GM18868 (cell line): ENCODE data around the gene MT1HL1.
"Not testable (repeated sequence)": the region's sequence is repeated elsewhere in the genome, so short reads cannot be mapped to it uniquely, and the experiment has no call there.

Experiments used
- ATAC-seq: cut with Tn5 transposase; IDR thresholded peaks from one replicate; pipeline ENCODE4 v1.9.1; 2021; ENCODE audit warnings: mild to moderate bottlenecking, moderate library complexity; ENCODE audit not compliant: unreplicated experiment

Gene MT1HL1

GRCh38 chr1:236979149-236979900 is 24.9 kb downstream of the MT1HL1 start:
- no peak for ATAC-seq

DNA sequence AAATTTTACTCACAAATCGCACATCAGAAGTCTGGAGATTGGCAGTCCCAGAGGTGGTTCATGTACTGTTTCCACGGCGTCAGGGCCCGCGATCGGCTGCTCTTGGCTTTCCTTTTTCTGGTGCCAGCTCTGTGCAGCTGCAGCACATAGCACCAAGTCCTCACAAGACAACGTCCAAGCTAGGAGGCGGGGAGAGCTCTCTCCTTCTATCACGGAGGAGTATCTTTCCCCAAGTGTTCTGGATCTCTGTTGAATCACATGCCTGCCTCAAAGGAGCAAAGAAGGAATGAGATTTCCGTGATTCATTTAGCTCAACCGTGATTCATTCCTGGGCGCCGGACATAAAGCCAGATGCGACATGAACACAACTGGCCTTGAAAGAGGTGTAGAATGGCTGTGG is 25.5 kb downstream of the MT1HL1 start:
- no peak for ATAC-seq

DNA sequence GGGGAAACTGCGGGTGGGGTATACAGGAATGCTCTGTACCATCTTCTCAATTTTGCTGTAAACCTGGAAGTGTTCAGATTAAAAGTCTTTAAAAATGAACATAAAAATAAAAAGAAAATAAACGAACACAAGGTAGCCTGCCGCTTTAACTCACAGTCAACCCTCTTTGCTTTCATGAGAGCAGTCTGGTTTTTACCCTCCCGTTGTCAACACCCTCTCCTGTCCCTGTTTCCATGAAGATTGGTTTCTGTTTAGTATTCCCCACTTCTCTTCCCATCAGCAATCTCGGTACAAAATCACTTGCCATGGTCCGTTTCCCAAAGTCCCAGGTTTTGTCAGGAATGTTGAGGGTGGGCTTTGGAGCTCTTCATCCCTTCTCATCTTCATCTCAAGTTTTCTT is 28.8 kb downstream of the MT1HL1 start:
- ATAC-seq = no peak

DNA sequence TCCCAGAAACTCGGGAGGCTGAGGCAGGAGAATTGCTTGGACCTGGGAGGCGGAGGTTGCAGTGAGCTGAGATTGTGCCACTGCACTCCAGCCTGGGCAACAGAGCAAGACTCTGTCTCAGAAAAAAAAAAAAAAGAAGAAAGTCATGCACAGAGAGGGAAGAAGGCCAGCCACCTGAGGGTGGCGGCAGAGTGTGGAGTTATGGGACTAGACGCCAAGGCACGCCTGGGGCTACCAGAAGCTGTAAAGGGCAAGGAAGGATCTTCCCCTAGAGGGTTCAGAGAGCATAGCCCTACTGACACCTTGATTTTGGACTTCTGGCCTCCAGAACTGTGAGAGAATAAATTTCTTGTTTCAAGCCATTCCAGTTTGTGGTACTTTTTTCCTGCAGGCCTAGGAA is 30.2 kb downstream of the MT1HL1 start:
- ATAC-seq = not testable (repeated sequence)

DNA sequence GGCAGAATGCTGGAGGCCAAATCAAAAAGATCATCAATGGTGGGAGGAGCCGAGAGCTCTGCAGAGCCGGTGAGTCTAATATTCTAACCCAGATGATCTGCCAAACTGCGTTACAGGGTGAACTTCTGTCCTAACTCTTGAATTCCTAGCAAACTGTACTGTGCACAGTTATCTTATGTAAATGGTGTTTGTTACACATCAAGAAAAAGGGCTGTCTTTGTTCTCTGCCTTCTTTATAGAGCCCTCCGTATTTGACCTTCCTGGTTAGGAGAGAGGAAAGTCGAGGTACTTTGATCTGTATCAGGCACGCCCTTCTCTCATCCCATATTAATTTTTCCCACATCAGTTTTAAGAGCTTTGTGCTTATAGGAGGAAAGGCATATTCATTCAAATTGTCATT is 37.6 kb downstream of the MT1HL1 start:
- no peak for ATAC-seq

- no peak for ATAC-seq
These were observed 40.3 kb downstream of the MT1HL1 start for GRCh38 chr1:236963920-236964319.

DNA sequence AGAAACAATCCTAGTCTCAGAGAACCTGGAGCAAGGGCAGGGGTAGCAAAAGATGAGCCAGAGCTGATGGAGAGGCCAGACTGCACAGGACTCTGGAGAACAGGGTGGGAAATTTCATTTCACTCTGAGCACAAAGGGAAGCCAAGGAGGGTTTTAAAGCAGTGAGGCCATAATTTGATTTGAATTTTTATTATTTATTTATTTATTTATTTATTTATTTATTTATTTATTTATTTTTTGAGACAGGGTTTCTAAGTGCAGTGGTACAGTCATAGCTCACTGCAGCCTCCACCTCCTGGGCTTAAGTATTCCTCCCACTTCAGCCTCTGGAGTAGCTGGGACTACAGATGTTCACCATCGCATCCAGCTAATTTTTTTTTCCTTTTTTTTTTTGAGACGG is 45.1 kb downstream of the MT1HL1 start:
- no peak for ATAC-seq

DNA sequence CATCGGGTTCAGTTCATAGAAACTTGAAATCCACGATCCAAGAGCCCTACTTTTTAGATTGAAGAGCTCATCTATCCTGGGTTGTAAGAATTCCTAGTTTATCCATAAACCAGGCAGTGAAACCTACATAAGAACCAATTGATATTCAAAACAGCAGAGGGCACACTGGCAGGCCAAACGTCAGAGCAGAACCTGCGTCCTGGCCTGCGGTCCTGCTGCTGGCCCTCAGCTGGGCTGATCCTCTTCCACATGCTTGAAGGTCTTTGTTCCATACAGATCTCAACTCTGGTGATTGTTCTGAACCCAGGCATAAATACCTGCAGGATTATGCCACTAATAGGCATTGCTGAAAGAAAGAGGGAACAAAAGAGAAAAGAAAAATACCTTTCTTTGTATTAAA is 47.0 kb downstream of the MT1HL1 start:
- ATAC-seq = no peak
